Measurements from ENCODE around the gene PPP2R5C. TPM values are rescaled to one million over a fixed set of nuclear protein-coding genes. Genes with fewer than 3 reads are reported as not detected.

Gene PPP2R5C
- total and polyA plus RNA-seq, 2 donors (not counting 3 experiments of a cell fraction or from before 2014, with no cell fraction given) = 42.6 to 83.6 TPM

DNA sequence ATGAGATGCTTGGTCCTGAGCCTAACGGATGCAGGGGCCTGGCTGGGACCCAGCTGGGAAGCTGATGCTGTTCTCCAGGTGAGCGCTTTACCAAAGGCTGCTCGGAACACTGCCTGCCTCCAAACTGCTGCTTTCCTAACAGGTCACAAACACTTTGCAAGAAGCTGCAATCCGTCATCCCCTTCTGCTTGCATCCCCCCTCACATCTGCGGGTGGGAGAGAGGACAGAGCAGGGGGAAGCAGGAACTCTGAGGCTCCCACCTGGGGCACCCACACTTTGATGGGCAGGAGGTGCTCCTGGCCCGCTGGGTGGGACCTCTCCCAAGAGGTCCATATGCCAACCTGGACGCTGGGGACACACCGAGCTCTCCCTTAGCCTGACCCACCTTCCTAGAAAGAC lies 24.9 kb upstream of the PPP2R5C start:
- ChIA-PET CTCF (interaction anchor here (0.7 to 1.0 kb wide), 2 partner anchors 35 to 217 kb away, joined by 3 read pairs; no protein-coding TSS in a partner anchor), POLR2A (no interaction called here)
- Histone ChIP-seq H3K9ac (replicated peaks; ENCODE audit: extremely low read depth, insufficient read depth, low read length) (no peak overlapping the region), H3K4me1 (ENCODE audit: control insufficient read depth, extremely low read depth, insufficient read depth, low read length) (peaks cover 1% of the 10 kb centered on the region), H3K4me3 (replicated peaks in 1 of 3; ENCODE audit: insufficient read depth in 1 of 3, low read depth in 1 of 3, low read length in 3 of 3) (no peak overlapping the region), H3K9me1 (replicated peaks; ENCODE audit: control insufficient read depth, extremely low read depth, insufficient read depth, low read length) (no peaks in the 10 kb centered on the region), H3K27ac (ENCODE audit: insufficient read depth, low read depth, low read length) (no peak overlapping the region), H3K27me3 (ENCODE audit: control insufficient read depth in 2 of 2, insufficient read depth in 2 of 2, low read length in 2 of 2) (peaks cover 5 to 7% of the 10 kb centered on the region in 2 experiments), H3K79me2 (ENCODE audit: control insufficient read depth, insufficient read depth, low read length) (no peaks in the 10 kb centered on the region), H4K20me1 (replicated peaks; ENCODE audit: control insufficient read depth, extremely low read depth, insufficient read depth, low read length) (no peaks in the 10 kb centered on the region), H3K36me3 (ENCODE audit: control insufficient read depth in 2 of 2, extremely low read depth in 1 of 2, insufficient read depth in 2 of 2, low read length in 2 of 2) (no peaks in the 10 kb centered on the region), H3K4me2 (ENCODE audit: insufficient read depth, low read length) (no peak overlapping the region), H3K9me3 (replicated peaks; ENCODE audit: control insufficient read depth, insufficient read depth, low read length) (no peaks in the 10 kb centered on the region), H2AFZ (ENCODE audit: low read depth, low read length) (no peak overlapping the region)
- FAIRE-seq = no peak
- dilution Hi-C loops (cut with MboI; ENCODE audit: extremely low pct_ligation_motif_present, low sequenced_read_pairs) (no loop called here), intact Hi-C loops (cut with micrococcal nuclease) (no loop called here)
- BruUV-seq (replicated peaks) = no TSS peak
- TF ChIP-seq GATA2 (IDR thresholded peaks at IDR 0.05; ENCODE audit: insufficient read depth, insufficient read length, low read depth, low read length) = no peak
- no peak for TF ChIP-seq JUN (IDR thresholded peaks at IDR 0.05; ENCODE audit: borderline replicate concordance, insufficient read depth, insufficient read length, low read depth)
- TF ChIP-seq MAX (IDR thresholded peaks at IDR 0.05; ENCODE audit: insufficient read depth, insufficient read length) = no peak
- no peak for TF ChIP-seq FOS (IDR thresholded peaks at IDR 0.05; ENCODE audit: borderline replicate concordance, insufficient read depth, low read length)
- no peak for TF ChIP-seq POLR2AphosphoS5 (IDR thresholded peaks at IDR 0.05; ENCODE audit: insufficient read depth, low read depth, low read length)
- no peak for TF ChIP-seq MYC (IDR thresholded peaks at IDR 0.05; ENCODE audit: low read depth, low read length)
- no peak for TF ChIP-seq EZH2 (IDR thresholded peaks at IDR 0.05; ENCODE audit: borderline replicate concordance, low read depth, low read length, severe bottlenecking)
- TF ChIP-seq POLR2A (IDR thresholded peaks at IDR 0.05; ENCODE audit: low read depth, low read length) = no peak
- TF ChIP-seq CTCF (IDR thresholded peaks at IDR 0.05; ENCODE audit: extremely low read depth in 1 of 2, insufficient read depth in 1 of 2, low read depth in 1 of 2, low read length in 2 of 2) = no peak
- DNase-seq (ENCODE audit: low read depth, low spot score) = no peak
